Activated T-cell treated with anti-CD3 and anti-CD28 coated beads for 1 hour (primary cell): Measurements from ENCODE around the gene KDF1.
"Not testable (repeated sequence)": the region's sequence is repeated elsewhere in the genome, so short reads cannot be mapped to it uniquely, and the experiment has no call there.

ENCODE experiments used
- DNase-seq: peaks from one replicate; pipeline ENCODE4 v3.0.0-alpha.2; 2020; ENCODE audit warnings: low read depth

Gene KDF1

DNA sequence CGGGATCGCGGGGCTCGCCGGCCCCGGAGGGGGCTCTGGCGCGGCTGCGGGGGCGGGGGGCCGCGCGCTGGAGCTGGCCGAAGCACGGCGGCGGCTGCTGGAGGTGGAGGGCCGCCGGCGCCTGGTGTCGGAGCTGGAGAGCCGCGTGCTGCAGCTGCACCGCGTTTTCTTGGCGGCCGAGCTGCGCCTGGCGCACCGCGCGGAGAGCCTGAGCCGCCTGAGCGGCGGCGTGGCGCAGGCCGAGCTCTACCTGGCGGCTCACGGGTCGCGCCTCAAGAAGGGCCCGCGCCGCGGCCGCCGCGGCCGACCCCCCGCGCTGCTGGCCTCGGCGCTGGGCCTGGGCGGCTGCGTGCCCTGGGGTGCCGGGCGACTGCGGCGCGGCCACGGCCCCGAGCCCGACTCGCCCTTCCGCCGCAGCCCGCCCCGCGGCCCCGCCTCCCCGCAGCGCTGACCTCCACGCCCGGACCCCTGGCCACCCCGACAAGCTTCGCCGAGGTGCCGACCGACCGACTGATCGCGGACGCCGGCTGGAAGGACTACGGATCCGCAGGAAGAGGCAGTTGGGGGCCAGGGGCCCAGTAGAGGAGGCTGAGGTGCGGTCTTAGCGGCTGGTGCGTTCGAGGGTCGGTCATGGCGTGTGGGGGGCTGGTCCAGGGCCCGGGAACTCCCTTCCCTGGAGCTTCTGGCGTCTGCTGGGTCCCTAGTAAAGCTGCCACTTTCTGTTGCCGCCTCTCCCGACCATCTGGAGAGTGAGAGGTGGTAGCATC lies 33.9 kb upstream of the KDF1 start:
- DNase-seq: peak; percentile 12

DNA sequence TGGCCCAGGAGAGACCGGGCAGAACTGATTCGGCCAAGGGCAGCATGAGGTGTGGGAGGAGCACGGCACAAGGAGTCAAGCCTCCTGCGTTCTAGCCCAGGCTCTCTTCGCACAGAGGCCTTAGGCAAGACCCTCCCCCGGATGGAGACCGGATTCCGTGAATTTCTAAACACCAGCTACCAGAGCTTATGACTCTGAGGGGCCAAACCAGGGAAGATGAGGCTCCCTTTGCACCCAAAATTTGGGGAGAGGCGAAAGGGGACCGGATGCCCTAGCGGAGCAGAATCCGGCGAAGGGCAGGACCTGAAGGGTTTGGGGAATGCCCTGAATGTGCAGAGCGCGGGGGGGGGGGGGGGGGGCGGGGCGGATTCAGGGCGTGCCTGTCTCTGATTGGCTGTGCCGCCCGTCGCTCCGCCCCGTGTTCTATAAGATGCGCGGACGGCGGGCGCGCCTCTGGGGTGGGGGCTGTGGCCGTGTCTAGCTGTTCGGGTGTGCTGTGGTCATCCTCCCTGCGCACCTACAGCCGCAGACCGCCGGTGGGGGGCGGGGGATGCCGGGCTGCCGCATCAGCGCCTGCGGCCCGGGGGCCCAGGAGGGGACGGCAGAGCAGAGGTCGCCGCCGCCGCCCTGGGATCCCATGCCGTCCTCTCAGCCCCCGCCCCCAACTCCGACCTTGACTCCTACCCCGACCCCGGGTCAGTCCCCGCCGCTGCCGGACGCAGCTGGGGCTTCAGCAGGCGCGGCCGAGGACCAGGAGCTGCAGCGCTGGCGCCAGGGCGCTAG lies 33.2 kb upstream of the KDF1 start, which contains the start of gene TRNP1:
Gene TRNP1 (plus strand): TSS at position 456 of the 783 bp plus-strand sequence. CDS start 95 bp downstream, at position 551.
- peak; percentile 57 for DNase-seq

DNA sequence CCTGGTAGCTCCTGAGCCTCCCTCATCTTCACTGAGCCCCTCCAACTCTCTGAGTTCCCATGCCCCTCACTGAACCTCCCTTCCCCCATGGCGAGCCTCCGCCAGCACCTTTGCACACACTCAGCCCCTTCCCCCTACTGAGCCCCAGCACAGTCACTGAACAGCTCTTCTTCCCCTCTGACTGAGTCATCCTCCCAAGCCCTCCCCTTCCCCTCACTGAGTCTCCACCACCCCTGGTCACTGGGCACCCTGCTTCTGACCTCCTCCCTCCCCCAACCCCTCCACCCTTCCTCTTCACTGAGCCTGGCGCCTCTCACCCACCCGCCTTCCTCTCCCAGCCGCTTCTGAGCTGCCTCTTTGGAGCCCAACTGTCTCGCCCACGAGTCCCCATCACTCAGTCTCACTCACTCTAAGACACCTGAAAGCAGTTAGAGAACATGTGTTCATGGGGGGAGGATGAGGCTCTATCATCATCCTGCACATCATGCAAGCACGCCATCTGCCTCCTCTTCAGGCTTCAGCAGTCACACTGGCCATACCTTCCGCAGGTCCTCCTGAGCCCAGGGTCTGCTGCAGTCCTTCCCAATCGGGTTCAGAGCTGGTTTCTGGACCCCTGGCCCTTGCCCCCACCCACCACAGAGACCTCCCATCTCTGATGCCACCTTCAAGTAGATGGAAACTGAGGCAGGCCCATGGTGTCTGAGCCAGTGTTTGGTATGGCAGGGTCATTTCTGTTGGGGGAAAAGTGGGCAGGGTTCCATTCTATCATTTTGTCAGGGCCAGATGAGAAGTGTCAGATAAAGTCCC lies 31.2 kb upstream of the KDF1 start:
- no peak for DNase-seq

DNA sequence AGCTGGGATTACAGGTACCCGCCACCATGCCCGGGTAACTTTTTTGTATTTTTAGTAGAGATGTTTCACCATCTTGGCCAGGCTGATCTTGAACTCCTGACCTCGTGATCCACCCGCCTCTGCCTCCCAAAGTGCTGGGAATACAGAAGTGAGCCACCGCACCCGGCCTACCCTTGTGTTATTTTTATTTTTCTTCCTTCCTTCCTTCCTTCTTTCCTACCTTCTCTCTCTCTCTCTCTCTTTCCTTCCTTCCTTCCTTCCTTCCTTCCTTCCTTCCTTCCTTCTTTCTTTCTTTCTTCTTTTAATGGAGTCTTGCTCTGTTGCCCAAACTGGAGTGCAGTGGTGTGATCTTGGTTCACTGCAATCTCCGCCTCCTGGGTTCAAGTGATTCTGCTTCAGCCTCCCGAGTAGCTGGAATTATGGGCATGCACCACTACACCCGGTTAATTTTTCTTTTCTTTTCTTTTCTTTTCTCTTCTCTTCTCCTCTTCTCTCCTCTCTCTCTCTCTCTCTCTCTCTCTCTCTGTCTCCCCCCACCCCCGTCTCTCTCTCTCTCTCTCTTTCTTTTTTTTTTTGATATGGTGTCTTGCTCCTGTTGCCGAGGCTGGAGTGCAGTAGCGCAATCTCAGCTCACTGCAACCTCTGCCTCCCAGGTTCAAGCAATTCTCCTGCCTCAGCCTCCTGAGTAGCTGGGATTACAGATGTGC lies 29.3 kb upstream of the KDF1 start:
- DNase-seq: not testable (repeated sequence)

DNA sequence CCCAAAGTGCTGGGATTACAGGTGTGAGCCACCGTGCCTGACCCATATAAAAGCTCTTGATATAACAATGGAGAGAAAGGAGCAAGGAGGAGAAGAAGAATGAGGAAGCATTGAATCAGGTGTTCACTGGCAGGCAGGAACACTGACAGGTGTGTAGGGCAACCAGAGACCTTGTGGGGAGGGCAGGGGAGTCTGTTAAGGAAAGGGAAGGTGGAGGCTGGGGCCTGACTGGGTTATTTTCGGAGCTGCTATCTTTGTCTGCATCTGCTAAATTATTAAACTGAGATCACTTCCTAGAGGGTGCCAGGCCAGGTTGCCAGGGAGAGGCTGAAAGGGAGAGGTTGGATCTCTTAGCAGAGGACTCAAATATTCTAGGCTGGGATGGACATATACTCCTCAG lies 26.4 kb upstream of the KDF1 start:
- DNase-seq: no peak

DNA sequence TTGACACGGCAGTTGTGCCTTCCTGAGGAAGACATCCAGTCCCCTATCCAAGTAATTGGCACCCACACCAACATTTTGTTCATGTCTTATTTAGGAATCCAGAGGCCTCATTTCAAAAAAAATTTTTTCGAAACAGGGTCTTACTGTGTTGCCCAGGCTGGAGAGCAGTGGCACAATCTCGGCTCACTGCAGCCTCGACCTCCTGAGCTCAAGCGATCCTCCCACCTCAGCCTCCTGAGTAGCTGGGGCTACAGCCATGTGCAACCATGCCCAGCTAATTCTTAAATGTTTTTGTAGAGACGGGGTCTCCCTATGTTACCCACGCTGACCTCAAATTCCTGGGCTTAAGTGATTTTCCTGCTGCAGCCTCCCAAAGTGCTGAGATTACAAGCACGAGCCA lies 24.0 kb upstream of the KDF1 start:
- no peak for DNase-seq

DNA sequence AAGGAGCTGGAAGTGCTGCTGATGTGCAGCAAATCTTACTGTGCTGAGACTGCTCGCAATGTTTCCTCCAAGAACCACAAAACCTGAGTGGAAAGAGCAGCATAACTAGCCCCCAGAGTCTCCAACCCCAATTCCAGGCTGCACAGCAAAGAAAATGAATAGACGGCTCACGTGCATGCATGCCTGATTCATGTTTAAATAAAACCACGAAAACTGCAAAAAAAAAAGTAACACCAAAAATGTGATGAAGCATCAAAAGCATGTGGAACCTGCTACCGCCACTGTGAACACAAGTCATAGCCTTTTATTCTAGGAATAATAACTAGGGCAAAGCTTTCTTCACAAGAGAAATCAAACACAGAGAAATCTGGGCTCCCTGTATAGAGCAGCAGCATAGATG lies 23.6 kb upstream of the KDF1 start:
- DNase-seq: no peak

DNA sequence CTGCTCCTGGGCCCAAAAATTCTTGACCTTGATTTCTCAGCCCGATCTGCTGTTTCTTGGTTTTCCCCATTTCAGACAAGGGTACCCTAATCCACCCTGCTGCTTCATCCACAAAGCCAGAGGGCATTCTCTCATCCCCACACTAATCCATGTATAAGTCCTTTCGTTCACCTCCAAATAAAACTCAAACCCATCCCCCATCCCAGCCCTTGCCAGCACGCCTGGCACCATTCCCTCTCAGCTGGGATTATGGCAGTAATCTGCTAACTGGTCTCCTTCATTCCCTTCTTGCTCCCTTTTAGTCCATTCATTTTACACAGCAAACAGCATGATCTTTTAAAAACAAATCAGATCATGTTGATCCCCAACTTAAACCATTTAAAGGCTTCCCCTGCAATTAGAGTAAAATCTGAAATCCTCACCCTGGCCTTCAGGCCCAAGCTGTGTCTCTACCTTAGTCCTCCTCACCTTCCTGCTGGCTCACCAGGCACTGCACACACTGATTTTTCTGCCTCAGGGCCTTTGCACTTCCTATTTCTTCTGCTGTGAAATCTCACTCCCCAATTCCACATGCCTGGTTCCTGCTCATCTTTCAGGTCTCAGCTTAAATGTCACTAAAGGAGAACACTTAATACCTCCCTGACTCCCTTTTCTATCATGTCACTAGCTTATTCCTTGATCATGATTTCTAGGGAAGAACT lies 21.0 kb upstream of the KDF1 start:
- DNase-seq: no peak

DNA sequence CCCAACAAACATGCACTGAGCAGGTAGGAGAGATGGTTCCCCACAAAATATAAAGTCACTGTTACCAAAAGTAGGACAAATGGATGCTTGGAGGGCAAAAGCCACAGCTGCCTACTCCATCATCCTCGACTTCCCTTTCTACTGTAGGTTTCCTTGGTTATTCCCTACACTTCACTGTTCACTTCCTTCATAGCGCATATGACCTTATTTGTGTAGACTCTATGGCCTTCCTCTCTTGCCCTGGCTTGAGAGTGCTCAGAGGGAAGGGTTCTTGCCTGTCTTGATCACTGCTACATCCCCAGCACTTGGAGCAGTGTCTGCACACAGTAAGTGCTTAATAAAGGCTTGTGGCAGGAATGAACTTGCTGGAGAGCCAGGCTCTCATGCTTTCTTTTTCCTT lies 18.6 kb upstream of the KDF1 start:
- DNase-seq: no peak

DNA sequence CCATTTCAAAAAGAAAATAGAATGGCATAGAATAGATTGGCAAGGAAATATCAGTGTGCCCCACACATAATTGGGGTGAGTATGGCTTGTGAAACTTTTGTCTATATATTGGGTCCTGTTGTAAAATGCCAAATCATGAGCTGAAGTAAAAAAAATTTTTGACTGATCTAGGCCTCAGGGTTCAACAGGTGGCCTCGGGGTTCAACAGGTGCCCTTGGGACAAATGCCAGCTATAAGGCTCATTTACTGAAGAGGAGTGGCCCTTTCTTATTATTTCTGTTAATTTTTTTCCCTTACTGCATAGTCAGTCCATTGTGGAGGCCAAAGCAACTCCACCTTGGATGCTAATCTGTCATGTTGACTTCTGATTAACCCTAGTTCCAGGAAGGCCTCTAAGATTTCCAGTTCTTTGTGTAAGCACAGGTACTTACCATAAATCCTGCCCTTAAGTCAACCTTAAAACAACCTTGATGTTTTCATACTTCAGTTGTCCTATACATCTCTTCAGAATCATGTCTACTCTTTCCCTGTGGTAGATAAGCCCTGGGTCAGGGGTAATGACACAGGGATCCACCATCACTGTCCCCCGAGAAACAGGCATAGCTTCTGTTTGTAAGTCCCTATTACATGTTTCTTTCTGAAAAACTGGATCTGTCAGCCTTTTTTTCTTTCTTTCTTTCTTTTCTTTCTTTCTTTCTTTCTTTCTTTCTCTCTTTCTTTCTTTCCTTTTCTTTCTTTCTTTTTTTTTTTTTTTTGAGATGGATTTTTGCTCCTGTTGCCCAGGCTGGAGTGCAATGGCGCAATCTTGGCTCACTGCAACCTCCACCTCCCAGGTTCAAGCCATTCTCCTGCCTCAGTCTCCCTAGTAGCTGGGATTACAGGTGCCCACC lies 16.6 kb upstream of the KDF1 start:
- DNase-seq: no peak

DNA sequence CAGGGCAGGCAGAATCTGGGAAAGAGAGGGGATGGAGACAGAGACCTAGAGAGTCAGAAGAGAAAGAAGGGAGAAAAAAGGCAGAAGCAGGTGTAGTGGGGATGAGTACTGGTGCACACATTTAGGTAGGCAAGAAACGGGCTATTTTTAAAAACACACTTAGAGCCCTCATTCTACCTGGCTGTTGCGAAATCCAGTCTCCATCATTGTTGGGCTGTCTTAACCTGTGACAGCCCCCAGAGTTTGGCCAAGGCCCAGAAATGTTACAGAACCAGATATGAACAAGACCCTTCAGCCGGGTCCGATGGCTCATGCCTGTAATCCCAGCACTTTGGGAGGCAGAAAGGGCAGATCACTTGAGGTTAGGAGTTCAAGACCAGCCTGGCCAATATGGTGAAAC lies 12.6 kb upstream of the KDF1 start:
- no peak for DNase-seq

DNA sequence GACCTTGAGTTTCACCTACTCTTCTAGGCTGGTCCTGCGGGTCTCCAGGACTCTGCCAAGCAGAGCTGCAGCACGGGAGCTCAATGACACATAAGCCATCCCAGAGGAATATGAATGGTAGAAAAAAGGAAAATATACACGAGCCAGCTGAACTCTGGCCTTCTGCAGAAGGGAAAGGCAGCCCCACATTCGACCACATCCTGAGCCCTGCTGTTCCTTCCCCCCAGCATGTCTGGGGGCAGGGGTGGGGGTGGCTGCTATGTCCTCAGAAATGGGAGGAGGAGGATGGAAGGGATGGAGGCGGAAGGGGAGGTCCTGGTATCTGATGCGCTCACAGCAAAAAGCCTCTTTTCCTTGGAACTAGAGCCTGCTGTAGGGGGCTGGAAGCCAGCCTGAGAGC lies 12.1 kb upstream of the KDF1 start:
- no peak for DNase-seq

DNA sequence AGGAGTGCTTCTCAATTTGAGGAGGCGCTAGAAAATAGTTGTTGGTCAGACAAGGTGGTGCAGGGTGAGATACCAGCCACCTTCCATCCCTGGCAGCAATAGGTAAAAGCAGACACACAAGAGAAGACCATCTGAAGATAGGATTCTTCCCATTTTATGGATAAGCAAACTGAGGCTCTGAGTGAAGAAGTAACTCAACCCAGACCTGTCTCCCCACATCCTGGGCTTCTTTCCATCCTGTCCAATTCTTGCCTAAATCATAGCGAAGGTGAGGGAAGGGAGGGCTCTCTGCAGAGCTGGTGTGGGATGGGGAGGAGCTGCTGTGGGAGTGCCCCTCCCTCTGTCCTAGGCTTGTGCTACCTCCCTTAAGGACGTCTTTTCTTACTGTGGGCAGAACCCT lies 11.3 kb upstream of the KDF1 start:
- DNase-seq: no peak

DNA sequence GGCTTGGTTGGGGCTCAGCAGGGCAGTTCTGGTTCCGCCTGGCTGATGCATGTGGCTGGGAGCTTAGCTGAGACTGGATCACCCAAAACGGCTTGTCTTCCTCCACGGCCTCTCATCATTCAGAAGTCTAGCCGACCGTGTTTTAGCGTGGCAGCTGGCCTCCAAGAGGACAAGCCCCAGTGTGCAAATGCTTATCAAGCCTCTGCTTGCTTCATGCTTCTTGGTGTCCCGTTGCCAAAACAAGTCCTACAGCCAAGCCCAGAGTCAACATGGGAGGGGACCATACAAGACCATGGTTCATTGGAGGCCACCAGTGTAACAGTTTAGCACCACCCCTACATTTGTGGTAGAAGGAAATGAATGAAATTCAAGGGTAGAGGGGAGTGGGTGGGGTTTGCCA lies 10.5 kb upstream of the KDF1 start:
- no peak for DNase-seq

DNA sequence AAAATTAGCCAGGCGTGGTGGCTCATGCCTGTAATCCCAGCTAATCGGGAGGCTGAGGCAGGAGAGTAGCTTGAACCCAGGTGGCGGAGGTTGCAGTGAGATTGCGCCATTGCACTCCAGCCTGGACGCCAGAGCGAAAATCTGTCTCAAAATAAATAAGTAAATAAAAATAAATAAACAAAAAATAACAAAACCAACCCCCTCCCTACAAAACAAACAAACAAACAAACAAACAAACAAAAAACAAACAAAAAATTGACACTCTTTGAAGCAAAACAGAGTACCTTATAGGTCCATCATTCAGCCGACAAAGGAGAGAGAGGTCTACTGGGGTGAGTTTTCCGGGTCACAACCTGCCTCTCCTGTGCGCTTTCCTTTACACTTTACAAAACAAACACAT lies 5.4 kb upstream of the KDF1 start:
- no peak for DNase-seq

DNA sequence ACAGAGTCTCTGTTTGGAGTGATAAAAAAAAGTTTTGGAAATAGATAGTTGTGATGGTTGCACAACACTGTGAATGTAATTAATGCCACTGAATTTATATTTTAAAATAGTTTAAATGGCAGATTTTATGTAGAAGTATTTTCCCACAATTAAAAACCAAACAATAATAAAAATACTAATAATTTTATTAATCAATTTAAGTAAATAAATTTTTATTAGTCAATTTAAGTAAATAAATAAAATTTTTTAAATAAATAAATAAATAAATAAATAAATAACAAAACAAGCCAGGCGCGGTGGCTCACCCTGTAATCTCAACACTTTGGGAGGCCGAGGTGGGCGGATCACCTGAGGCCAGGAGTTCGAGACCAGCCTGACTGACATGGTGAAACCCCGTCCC lies 4.9 kb upstream of the KDF1 start:
- DNase-seq: no peak

DNA sequence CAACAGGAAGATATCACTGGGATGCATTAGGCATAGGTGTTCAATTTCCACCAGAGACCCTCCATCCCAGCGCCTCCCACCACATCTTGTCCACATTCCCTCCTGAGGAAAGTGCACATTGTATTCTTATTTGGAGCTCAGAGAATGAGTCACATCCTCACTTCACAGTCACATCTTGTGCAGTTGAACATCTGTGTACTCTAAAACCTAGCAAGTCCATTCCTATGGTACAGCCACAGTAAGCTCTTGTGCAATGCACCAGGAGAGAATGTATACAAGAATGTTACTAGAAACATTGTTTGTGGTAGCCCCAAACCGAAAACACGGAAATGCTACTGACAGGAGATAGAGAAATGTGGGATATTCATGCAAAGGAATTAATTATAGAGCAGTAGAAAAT lies 1.6 kb upstream of the KDF1 start:
- no peak for DNase-seq

DNA sequence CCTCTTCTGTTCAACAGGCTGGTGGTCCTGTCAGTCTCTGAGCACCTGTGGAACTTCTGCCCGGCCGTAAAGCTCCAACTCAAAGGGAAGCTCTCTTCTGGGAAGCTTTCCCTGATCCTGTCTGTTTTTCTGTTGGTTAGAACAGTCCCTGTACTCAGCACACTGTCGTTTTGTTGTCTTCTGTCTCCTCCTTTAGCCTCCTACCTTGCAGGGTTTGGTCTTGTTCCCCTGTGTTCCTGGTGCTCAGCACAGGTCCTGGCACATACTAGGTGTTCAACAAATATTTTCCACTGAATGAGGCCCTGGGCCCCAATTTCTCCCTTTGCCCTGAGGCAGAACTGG lies 328 bp upstream of the KDF1 start:
- DNase-seq: no peak

DNA sequence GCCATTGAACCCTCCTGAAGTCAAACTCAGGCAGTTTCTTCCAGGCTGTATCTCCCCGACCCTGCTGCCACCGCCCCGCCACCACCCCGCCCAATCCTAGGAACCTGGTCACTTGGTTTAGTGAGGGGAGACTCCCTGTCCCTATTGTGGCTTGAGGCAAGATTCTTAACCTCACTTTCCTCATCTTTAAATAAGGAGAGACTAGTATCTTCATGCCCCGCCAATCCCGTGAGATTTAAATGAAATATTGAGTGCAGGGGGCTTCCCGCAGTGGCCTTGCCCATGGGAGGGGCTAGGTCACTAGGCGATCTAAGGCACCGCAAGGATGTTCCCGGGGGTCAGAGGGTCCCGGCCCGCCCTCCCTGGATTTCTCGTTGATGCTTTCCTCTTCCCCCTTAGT lies 998 bp downstream of the KDF1 start:
- no peak for DNase-seq

DNA sequence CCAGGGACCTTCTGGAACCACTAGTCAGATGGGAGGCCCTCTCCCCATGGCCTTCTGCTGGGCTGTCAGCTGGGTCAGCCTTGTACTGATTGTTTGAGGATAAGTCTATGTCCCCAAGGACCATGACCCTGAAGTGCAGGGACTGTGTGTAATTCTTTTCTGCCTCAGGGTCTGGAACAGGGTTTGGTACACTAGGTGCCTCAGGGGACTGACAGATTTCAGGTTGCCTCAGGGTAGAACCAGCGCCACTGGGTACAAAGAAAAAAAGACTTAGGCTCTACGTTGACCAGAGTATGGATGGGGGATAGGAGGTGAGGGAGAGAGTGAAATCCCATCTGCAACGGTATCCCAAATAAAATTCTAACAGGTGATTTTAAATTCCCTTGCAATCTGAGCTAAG lies 3.0 kb downstream of the KDF1 start:
- DNase-seq: no peak

DNA sequence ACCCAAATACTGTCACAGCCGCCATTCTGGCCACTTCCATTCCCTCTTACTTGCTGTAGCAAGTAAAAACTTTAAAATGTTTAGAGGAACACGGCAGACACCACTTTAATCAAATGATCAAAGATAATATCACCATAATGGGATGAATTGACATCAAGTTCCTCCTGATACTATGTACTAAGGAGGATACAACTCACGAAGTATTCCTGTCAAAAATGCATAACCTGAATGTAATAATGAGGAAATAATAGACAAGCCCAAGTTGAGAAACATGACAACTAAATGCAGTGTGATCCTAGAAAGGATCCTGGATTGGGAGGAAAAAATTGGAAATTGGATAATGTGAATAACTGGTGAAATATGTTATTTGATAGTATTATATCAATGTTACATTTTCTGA lies 3.9 kb downstream of the KDF1 start:
- DNase-seq: no peak
